BLaER1 treated with 17β-estradiol and CSF1 and Interleukin-3, amounts not matched to agents 10 nM and 100 nM (cell line): ENCODE data around the gene GLYATL1.

Experiments
- H3K27ac ChIP-seq, 11 experiments: shearing (Covaris generic); formaldehyde crosslinking; 2 replicates each; pipeline ENCODE4 v1.8.1; 2022
- H3K27me3 ChIP-seq, 11 experiments: shearing (Covaris generic); formaldehyde crosslinking; 2 replicates each; pipeline ENCODE4 v1.8.1; 2022
- H3K36me3 ChIP-seq, 11 experiments: shearing (Covaris generic); formaldehyde crosslinking; 2 replicates each; pipeline ENCODE4 v1.8.1; 2022
- H3K4me1 ChIP-seq, 10 experiments: shearing (Covaris generic); formaldehyde crosslinking; 2 replicates each; pipeline ENCODE4 v1.8.1; 2022
- H3K4me2 ChIP-seq, 11 experiments: shearing (Covaris generic); formaldehyde crosslinking; 2 replicates each; pipeline ENCODE4 v1.8.1; 2022
- H3K4me3 ChIP-seq, 10 experiments: shearing (Covaris generic); formaldehyde crosslinking; 2 replicates each; pipeline ENCODE4 v1.8.1; 2022
- H3K9ac ChIP-seq, 11 experiments: shearing (Covaris generic); formaldehyde crosslinking; 2 replicates each; pipeline ENCODE4 v1.8.1; 2022
- H3K9me3 ChIP-seq, 11 experiments: shearing (Covaris generic); formaldehyde crosslinking; replicated peaks in 1 of 11; 2 replicates each; pipeline ENCODE4 v1.8.1; 2022
- H4K20me1 ChIP-seq, 11 experiments: shearing (Covaris generic); formaldehyde crosslinking; 2 replicates each; pipeline ENCODE4 v1.8.1; 2022
- Cebpa-rat ChIP-seq, 11 experiments: shearing (Covaris generic); IDR thresholded peaks; 2 replicates each; pipeline ENCODE4 v1.8.1; 2022

The GLYATL1 gene

GRCh38 chr11:58912124-58912523, 27.2 kb upstream of the GLYATL1 start:
- H3K4me3 ChIP-seq, result no peak overlapping the region
- H3K9ac ChIP-seq, result no peak overlapping the region
- peaks cover 9 to 31% (median 13%) of the 10 kb centered on the region in 10 experiments; a peak in 19 of 20 replicates for H3K4me1 ChIP-seq
- H3K27ac ChIP-seq, result no peak overlapping the region
- no peak for TF ChIP-seq Cebpa-rat (IDR thresholded peaks at IDR 0.05)
- no peaks in the 10 kb centered on the region for H4K20me1 ChIP-seq
- peak overlapping the region in 2 of 11 experiments; percentile 19 to 38; a peak in 2 of 22 replicates for H3K4me2 ChIP-seq
- H3K36me3 ChIP-seq, result no peaks in the 10 kb centered on the region
- no peaks in the 10 kb centered on the region for H3K27me3 ChIP-seq
- peaks cover 21 to 46% (median 29%) of the 10 kb centered on the region in 11 experiments for H3K9me3 ChIP-seq

- Histone ChIP-seq H3K4me2 (no peak overlapping the region), H3K9ac (no peak overlapping the region), H4K20me1 (no peaks in the 10 kb centered on the region), H3K27me3 (no peaks in the 10 kb centered on the region), H3K36me3 (no peaks in the 10 kb centered on the region), H3K9me3 (peaks cover 32 to 46% (median 38%) of the 10 kb centered on the region in 11 experiments), H3K4me1 (peaks cover 0 to 19% (median 0%) of the 10 kb centered on the region in 10 experiments; a peak in 6 of 20 replicates), H3K27ac (no peak overlapping the region), H3K4me3 (no peak overlapping the region)
- TF ChIP-seq Cebpa-rat (IDR thresholded peaks at IDR 0.05), result no peak
Observed at GRCh38 chr11:58913685-58914084, 25.6 kb upstream of the GLYATL1 start.

- no peak overlapping the region for H3K9ac ChIP-seq
- peaks cover 0 to 22% (median 2%) of the 10 kb centered on the region in 10 experiments; a peak in 9 of 20 replicates for H3K4me1 ChIP-seq
- no peaks in the 10 kb centered on the region for H3K36me3 ChIP-seq
- no peaks in the 10 kb centered on the region for H4K20me1 ChIP-seq
- H3K4me3 ChIP-seq, result no peak overlapping the region
- TF ChIP-seq Cebpa-rat (IDR thresholded peaks at IDR 0.05), result no peak
- no peak overlapping the region for H3K27ac ChIP-seq
- H3K4me2 ChIP-seq, result peak overlapping the region in 3 of 11 experiments; percentile 14 to 73 (median 38); a peak in 4 of 22 replicates
- H3K9me3 ChIP-seq, result peaks cover 34 to 56% (median 48%) of the 10 kb centered on the region in 11 experiments
- no peaks in the 10 kb centered on the region for H3K27me3 ChIP-seq
Observed at GRCh38 chr11:58914821-58915543, 24.3 kb upstream of the GLYATL1 start.

- no peak overlapping the region for H3K4me2 ChIP-seq
- no peaks in the 10 kb centered on the region for H3K27me3 ChIP-seq
- H3K9me3 ChIP-seq, result peaks cover 34 to 56% (median 48%) of the 10 kb centered on the region in 11 experiments
Observed at GRCh38 chr11:58916637-58917036, 22.7 kb upstream of the GLYATL1 start.

GRCh38 chr11:58917159-58917783, 22.0 kb upstream of the GLYATL1 start:
- peaks cover 34 to 56% (median 48%) of the 10 kb centered on the region in 11 experiments for H3K9me3 ChIP-seq
- no peak overlapping the region for H3K27ac ChIP-seq
- H3K36me3 ChIP-seq, result no peaks in the 10 kb centered on the region
- no peaks in the 10 kb centered on the region for H4K20me1 ChIP-seq
- H3K4me3 ChIP-seq, result no peak overlapping the region
- H3K4me1 ChIP-seq, result peaks cover 0 to 22% (median 4%) of the 10 kb centered on the region in 10 experiments; a peak in 9 of 20 replicates
- no peak for TF ChIP-seq Cebpa-rat (IDR thresholded peaks at IDR 0.05)
- H3K4me2 ChIP-seq, result no peak overlapping the region
- no peaks in the 10 kb centered on the region for H3K27me3 ChIP-seq
- H3K9ac ChIP-seq, result no peak overlapping the region

More at GRCh38 chr11:58916637-58917036, 22.7 kb upstream of the GLYATL1 start:
- H4K20me1 ChIP-seq, result no peaks in the 10 kb centered on the region
- no peaks in the 10 kb centered on the region for H3K36me3 ChIP-seq
- H3K4me1 ChIP-seq, result peaks cover 0 to 26% (median 2%) of the 10 kb centered on the region in 10 experiments; a peak in 9 of 20 replicates
- H3K27ac ChIP-seq, result no peak overlapping the region
- TF ChIP-seq Cebpa-rat (IDR thresholded peaks at IDR 0.05), result no peak
- no peak overlapping the region for H3K9ac ChIP-seq
- no peak overlapping the region for H3K4me3 ChIP-seq

GRCh38 chr11:58919561-58919960, 19.7 kb upstream of the GLYATL1 start:
- H3K4me2 ChIP-seq, result peak overlapping the region in 2 of 11 experiments; percentile 6 to 8; a peak in 3 of 22 replicates
- no peaks in the 10 kb centered on the region for H4K20me1 ChIP-seq
- peaks cover 34 to 54% (median 48%) of the 10 kb centered on the region in 11 experiments for H3K9me3 ChIP-seq
- no peak overlapping the region for H3K9ac ChIP-seq
- no peak for TF ChIP-seq Cebpa-rat (IDR thresholded peaks at IDR 0.05)
- H3K27me3 ChIP-seq, result no peaks in the 10 kb centered on the region
- peaks cover 0 to 23% (median 11%) of the 10 kb centered on the region in 10 experiments; a peak in 17 of 20 replicates for H3K4me1 ChIP-seq
- H3K36me3 ChIP-seq, result no peaks in the 10 kb centered on the region
- no peak overlapping the region for H3K4me3 ChIP-seq
- no peak overlapping the region; a peak in 1 of 22 replicates for H3K27ac ChIP-seq

GRCh38 chr11:58919980-58920379, 19.3 kb upstream of the GLYATL1 start:
- H3K4me2 ChIP-seq, result peak overlapping the region in 2 of 11 experiments; percentile 6 to 8; a peak in 3 of 22 replicates

GRCh38 chr11:58921778-58922390, 17.4 kb upstream of the GLYATL1 start:
- no peak overlapping the region for H3K4me3 ChIP-seq
- H4K20me1 ChIP-seq, result no peaks in the 10 kb centered on the region
- no peak overlapping the region for H3K9ac ChIP-seq
- H3K4me2 ChIP-seq, result no peak overlapping the region
- no peak for TF ChIP-seq Cebpa-rat (IDR thresholded peaks at IDR 0.05)
- no peaks in the 10 kb centered on the region for H3K36me3 ChIP-seq
- no peak overlapping the region for H3K27ac ChIP-seq
- peaks cover under 1 to 17% (median 10%) of the 10 kb centered on the region in 10 experiments; a peak in 14 of 20 replicates for H3K4me1 ChIP-seq
- H3K9me3 ChIP-seq, result peaks cover 19 to 32% (median 29%) of the 10 kb centered on the region in 11 experiments
- no peaks in the 10 kb centered on the region for H3K27me3 ChIP-seq

More at GRCh38 chr11:58919980-58920379, 19.3 kb upstream of the GLYATL1 start:
- Histone ChIP-seq H3K9me3 (peaks cover 34 to 51% (median 48%) of the 10 kb centered on the region in 11 experiments), H3K4me3 (no peak overlapping the region), H3K9ac (no peak overlapping the region), H3K27ac (no peak overlapping the region; a peak in 1 of 22 replicates), H4K20me1 (no peaks in the 10 kb centered on the region), H3K36me3 (no peaks in the 10 kb centered on the region), H3K4me1 (peaks cover 0 to 19% (median 10%) of the 10 kb centered on the region in 10 experiments; a peak in 16 of 20 replicates), H3K27me3 (no peaks in the 10 kb centered on the region)
- TF ChIP-seq Cebpa-rat (IDR thresholded peaks at IDR 0.05), result no peak

- 0 out of 22 replicates have a peak, but pooled peaks cover 0 to 2% (median 0%) of the 10 kb centered on the region in 11 experiments for H3K27me3 ChIP-seq
- H3K4me3 ChIP-seq, result no peak overlapping the region
- H3K9me3 ChIP-seq, result peaks cover 13 to 26% (median 23%) of the 10 kb centered on the region in 11 experiments
- peaks cover 4 to 22% (median 15%) of the 10 kb centered on the region in 10 experiments; a peak in 16 of 20 replicates for H3K4me1 ChIP-seq
- no peaks in the 10 kb centered on the region for H4K20me1 ChIP-seq
- H3K9ac ChIP-seq, result no peak overlapping the region
- TF ChIP-seq Cebpa-rat (IDR thresholded peaks at IDR 0.05), result no peak
- H3K4me2 ChIP-seq, result no peak overlapping the region; a peak in 1 of 22 replicates
- H3K27ac ChIP-seq, result no peak overlapping the region
- no peaks in the 10 kb centered on the region for H3K36me3 ChIP-seq
Observed at GRCh38 chr11:58922479-58922878, 16.8 kb upstream of the GLYATL1 start.
